Vagina (tissue), 2 donors: Measurements from ENCODE around the gene PLEKHM2.

Experiments used
- CTCF ChIP-seq, 3 experiments: fragments of 450-650 bp in 2 of 3; fragments of 200-600 bp in 1 of 3; sonication (generic) in 1 of 3; IDR thresholded peaks; one replicate each; pipeline ENCODE4 v1.5.1; 2017 to 2019; ENCODE audit warnings: antibody characterized with exemption in 3 of 3, mild to moderate bottlenecking in 2 of 3, moderate library complexity in 2 of 3
- POLR2A ChIP-seq, 2 donors: fragments of 450-650 bp; IDR thresholded peaks; one replicate each; pipeline ENCODE4 v1.6.1; 2017; ENCODE audit warnings: antibody characterized with exemption in 2 of 2, mild to moderate bottlenecking in 2 of 2, moderate library complexity in 2 of 2

GRCh38 chr1:15771836-15772515 is 87.9 kb downstream of the PLEKHM2 start:
- TF ChIP-seq CTCF (IDR thresholded peaks at IDR 0.05) (no peak), POLR2A (IDR thresholded peaks at IDR 0.05) (no peak)
